GM12892 (cell line): ENCODE results near the gene GRIP2.

Experiments
- DNase-seq: peaks from one replicate; pipeline ENCODE4 v3.0.0; 2011; ENCODE audit not compliant: insufficient read length
- FAIRE-seq: peaks from 2 replicates; lab custom pipeline; 2011; peaks lifted over from hg19 to GRCh38; lab: Jason Lieb, UNC
- POLR2A ChIP-seq: IDR thresholded peaks from 2 replicates; pipeline ENCODE4 v1.6.1; 2011; ENCODE audit warnings: low read depth, low read length, control low read depth
- POLR2AphosphoS5 ChIP-seq: IDR thresholded peaks from 2 replicates; pipeline ENCODE4 v1.6.1; 2011; ENCODE audit warnings: low read depth, low read length, control low read depth
- TAF1 ChIP-seq: IDR thresholded peaks from 2 replicates; pipeline ENCODE4 v1.6.1; 2011; ENCODE audit warnings: low read depth, mild to moderate bottlenecking, control low read depth, low read length, borderline replicate concordance

The GRIP2 gene

DNA sequence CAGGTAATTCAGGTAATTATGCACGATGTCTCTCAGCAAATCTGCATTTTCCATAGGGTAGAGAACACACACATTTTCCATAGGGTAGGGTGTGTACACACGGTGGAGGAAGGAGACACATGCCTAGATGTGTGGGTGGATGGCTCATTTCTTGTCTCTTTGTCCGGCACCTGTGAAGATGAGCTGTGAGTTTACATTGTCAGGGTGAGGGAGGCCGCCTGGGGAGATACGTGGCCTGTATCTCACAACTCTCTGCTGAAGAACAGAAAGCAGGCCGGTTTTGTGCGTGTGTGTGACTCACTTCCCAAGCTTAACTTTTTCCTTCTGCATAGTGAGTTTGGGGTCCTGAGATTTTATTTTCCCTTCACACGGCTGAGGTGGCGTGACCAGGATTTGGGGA is 77.4 kb downstream of the GRIP2 start:
- no peak for DNase-seq
- TF ChIP-seq POLR2AphosphoS5 = no peak
- TF ChIP-seq TAF1 = no peak
- no peak for TF ChIP-seq POLR2A
- no peak for FAIRE-seq

DNA sequence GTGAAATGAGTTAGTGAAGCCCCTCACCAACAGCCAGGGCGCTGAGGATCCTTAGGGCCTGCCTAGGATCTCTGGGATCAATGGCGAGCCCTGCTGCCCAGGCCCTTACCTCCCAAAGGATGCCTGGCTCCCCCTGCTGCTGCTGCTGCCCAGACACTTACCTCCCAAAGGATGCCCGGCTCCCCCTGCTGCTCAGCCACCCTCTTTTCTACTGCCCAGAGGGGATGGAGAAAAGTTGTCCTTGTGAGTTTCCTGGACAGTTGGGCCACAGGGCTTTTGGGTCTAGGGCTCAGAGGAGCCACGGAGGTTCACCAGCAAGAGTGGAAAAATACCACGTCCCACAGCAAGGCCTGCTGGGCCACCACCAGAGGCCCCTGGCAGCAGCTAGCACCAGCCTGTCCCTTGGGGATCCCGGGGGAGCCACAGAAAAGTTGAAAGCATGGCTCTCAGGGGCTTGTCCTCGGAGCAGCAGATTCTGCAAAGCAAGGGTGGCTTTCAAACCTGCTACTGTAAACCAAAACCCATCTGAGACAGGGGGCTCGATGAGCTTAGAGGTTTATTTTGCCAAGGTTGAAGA is 78.3 kb downstream of the GRIP2 start:
- DNase-seq (no peak), FAIRE-seq (no peak)
- TF ChIP-seq POLR2AphosphoS5 = no peak
- no peak for TF ChIP-seq TAF1
- TF ChIP-seq POLR2A = no peak

DNA sequence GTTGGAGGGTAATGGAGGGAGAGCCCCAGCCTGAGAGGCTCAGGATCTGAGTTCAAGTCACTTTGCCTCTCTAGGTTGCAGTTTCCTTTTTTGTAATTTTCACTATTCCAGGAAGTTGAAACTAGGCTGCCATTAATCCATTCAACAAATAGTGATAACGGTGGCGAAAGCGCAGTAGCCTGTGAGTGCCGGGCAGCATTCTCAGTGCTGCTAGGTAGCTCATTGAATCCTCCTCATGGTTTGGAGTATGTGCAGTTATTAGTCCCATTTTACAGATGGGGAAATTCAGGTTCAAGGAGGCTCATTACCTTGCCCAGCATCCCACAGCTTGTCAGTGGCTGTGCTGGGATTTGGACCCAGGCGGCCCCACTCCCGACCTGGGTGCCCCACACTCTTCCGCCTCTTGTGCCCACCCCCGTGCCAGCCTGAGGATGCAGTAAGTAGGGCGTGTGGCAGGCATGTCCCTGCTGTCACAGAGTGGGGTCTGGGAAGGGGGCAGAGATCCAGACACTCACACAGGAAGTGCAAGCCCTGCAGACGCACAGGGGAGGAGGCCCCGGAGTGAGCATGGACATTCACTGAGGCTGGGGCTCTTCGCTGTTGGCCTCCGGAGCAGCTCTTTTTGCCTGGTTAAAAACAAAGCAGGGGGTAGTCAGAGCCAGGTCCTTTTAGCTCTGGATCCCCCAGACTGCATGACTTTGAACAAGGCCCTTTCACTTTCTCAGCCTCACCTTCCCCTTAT is 79.0 kb downstream of the GRIP2 start:
- FAIRE-seq (no peak), DNase-seq (no peak)
- TF ChIP-seq POLR2A (no peak), TAF1 (no peak), POLR2AphosphoS5 (no peak)

DNA sequence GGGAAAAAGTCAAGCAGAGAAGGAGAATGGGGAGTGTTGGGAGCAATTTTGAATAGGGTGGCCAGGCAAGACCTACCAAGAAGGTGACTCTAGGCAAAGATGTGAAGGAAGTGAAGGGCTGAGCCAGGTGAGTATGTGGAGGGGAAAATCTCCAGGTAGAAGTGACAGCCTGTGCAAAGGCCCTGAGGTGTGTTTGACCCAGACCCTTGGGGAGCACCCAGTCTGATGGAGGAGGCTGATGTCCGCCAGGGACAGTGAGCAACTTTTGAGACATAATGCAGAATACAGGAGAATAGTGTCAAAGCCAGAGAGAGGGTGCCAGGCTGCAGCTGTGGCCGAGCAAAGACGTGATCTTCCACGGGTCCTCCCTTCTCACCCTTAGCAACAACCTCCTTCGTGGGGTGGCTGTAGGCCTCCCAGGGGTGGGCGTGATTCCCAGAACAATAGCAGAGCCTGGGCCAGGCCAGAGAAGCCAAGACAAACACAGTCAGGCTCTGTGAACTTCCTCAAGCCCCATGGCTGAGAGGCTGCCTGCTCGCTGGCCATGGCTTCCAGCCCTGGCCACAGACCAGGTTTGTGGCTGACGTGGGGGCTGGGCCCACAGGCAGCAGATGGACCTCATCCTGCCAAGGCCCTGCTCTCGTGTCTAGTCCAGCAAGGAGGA is 79.7 kb downstream of the GRIP2 start:
- no peak for DNase-seq
- no peak for FAIRE-seq
- no peak for TF ChIP-seq TAF1
- no peak for TF ChIP-seq POLR2A
- no peak for TF ChIP-seq POLR2AphosphoS5

DNA sequence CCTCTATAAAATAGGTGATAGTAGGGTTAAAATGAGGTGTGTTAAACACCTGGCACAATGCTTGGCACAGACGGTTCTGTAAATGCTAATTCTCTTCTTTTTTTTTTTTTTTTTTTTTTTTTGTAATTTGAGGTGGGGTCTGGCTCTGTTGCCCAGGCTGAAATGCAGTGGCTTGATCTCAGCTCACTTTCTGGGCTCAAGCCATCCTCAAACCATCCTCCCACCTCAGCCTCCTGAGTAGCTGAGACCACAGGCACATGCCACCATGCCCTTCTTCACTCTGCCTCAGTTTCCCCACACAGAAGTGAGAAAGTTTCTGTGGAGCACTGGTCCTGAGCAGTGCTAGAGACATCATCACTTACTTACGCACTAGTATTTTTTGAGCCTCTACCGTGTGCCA is 80.4 kb downstream of the GRIP2 start:
- TF ChIP-seq POLR2A = no peak
- TF ChIP-seq TAF1 = no peak
- TF ChIP-seq POLR2AphosphoS5 = no peak
- DNase-seq (no peak), FAIRE-seq (no peak)

DNA sequence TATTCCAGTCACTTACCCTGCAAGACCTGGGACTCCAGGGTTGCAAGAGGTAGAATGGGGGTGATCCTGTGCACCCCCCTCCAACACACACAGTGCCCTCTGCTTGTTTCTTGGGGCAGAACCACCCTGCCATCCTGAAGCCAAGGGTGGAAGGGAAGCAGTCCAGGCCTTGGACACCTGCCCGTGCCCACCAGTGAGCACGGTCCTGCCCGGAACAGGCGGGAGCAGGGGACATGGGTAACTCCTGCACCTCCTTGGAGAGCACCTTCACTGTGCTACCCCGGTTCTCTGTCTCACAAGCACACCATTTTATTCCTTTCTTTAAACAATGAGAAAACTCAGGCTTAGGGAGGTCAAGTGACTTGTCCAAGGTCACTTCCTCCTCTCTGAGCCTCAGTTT is 80.8 kb downstream of the GRIP2 start:
- FAIRE-seq = no peak
- DNase-seq = no peak
- TF ChIP-seq POLR2AphosphoS5 (no peak), TAF1 (no peak), POLR2A (no peak)

DNA sequence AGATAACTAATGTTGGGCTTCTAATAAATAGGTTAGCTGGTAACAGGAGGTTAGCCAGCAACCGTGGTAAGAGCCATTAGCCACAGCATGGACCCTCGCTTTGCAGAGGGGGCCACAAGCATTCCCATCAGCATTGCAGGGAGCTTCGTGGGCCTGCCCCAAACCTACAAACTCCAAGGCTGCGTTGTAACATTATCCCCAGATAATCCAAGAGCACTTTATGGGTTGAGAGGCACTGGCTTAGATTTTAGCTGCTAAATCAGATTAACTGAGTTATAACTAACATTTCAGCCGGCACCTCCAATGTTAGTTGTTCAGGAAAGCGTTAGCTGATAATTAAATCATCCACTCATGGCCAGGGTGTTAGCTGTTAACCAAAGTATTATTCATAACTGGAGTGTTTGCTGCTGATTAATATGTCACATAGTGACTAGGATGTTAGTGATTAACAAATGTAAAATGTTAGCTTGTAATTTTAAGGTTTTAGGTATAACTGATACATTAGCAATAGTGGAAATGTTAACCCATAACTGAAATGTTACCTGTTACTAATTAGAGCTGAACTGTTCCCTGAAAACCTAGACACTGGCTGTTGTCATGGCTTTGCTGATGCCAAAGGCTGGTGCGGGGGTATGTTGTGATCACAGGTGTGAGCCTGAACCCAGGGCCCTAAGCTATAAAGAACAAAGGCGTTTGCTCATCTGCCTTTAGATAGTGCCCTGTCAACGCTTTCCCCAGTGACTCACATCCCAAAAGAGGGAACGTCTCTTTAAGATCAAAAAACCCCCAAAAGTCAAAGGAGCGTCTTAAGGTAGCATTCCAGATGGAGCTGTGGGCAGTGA is 81.5 kb downstream of the GRIP2 start:
- DNase-seq (no peak), FAIRE-seq (no peak)
- TF ChIP-seq TAF1 = no peak
- TF ChIP-seq POLR2A = no peak
- no peak for TF ChIP-seq POLR2AphosphoS5

DNA sequence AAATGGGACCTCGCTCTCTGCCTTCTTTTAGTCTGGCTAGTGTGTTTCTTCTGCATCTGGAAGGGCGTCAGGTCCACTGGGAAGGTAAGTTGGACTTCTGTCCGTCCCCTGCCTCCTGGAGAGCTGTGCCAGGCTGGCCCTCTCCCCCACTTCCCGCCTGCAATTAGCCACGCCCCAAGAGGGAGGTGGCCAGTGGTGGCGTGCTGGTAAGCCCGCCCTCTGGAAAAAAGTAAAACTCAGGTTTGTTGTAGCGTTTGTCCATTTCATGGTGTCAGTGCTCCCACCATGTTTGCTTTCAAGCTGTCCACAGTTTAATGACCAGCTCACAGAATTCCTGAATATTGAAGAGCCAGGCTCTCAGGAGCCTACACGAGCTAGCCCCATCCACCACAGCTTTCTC is 82.1 kb downstream of the GRIP2 start:
- DNase-seq (no peak), FAIRE-seq (no peak)
- TF ChIP-seq POLR2A (no peak), POLR2AphosphoS5 (no peak), TAF1 (no peak)

DNA sequence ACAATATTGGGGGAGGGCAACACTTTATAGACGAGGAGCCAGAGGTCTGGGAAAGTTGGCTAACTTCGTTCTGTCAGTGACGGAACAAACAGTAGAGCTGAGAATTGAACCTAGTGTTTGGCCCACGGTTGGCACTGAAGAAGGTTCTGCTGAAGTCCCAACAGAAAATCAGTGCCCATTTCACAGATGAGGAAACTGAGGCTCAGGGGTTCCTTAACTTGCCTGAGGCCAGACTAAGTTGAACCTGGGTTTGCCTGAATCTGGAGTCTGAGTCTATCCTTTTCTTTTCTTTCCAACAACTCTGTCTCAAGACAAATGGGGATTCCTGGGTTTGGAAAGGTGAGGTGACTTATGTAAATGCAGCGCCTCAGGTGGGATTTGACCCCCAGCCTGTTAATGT is 82.7 kb downstream of the GRIP2 start:
- TF ChIP-seq POLR2AphosphoS5 = no peak
- no peak for TF ChIP-seq TAF1
- no peak for TF ChIP-seq POLR2A
- DNase-seq = no peak
- no peak for FAIRE-seq

DNA sequence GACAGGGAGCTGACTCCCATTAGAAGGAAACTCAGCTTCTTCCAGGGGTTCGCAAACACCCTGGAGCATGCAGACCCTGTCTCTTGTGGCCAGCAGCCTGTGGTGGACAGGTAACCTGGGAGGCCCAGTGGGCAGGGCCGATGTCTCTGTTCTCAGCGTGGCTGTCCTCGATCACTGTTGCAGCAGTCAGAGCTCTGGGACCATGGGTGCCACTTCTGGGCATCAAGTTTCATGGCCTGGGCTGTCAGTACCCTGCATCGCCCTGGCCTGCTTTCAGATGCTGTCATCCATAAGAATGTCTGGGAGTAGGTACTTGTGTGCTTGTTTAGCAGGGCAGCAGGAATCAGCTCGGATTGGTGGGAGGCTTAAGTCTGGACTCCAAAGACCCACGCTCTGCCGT is 83.3 kb downstream of the GRIP2 start:
- FAIRE-seq = no peak
- TF ChIP-seq TAF1 = no peak
- no peak for TF ChIP-seq POLR2AphosphoS5
- no peak for TF ChIP-seq POLR2A
- no peak for DNase-seq
